NCI-H2107 (cell line): ENCODE results near the gene PSPC1.
"Not testable (repeated sequence)": the region's sequence is repeated elsewhere in the genome, so short reads cannot be mapped to it uniquely, and the experiment has no call there.

Experiments
- DNase-seq: peaks from one replicate; lab custom pipeline; 2025; lab: John Stamatoyannopoulos, UW

The PSPC1 gene

GRCh38 chr13:19782727-19783682 lies at the start of gene PSPC1:
Gene PSPC1 (minus strand): TSS chr13:19782945. CDS start chr13:19782757, 188 bp downstream.
- peak; percentile 86 for DNase-seq

GRCh38 chr13:19822673-19823072 lies 39.9 kb upstream of the PSPC1 start:
- no peak for DNase-seq

DNA sequence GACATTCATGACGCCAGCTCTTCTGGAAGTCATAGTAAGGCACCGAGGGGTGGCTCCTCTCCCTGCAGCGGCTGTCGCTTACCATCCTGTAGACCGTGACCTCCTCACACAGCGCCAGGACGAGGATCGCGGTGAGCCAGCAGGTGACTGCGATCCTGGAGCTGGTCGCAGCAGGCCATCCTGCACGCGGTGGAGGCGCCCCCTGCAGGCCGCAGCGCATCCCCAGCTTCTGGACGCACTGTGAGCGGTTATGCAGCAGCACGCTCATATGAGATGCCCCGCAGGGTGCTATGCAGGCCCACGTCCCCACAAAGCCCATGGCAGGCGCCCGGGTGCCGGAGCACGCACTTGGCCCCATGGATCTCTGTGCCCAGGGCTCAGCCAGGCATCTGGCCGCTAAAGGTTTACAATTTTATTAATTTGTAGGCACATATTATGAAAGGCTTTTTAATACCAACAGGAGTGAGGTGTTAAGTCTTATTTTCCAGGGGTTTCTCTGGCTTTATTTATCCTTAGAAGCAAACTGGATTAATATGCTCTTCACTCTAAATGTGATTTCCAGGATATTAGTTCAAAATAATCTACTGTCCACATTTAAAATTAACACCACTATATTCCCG lies 35.6 kb upstream of the PSPC1 start:
- no peak for DNase-seq

DNA sequence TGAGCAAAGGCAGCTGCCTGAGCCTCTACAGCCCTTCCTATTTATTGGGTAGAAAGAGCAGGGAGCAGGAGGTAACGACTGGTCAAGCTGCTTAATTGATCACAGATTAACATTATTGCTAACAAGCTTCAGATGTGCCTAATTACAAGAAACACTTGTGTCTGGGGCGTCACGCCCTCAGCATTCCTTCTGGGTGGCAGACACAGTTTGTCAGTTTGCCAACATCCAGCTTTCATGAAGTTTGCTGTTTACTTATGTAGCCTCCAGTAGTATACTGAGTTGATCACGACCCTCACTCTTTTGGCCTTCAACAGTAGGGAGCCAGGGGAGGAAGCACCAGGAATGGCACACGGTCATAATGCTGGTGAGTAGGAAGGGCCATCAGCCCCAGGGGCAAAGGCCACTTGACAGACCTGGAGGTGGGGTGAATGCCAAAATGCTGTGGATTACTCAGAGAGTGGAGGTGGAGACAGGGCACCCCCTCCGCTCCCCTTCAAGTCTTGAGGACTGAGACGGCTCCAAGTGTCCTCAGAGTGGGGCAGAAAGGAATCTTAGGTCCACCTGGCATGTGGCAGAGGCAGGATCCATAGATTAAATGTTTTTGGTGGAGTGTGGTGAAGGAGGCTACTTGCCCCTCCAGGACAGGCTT lies 34.9 kb upstream of the PSPC1 start:
- no peak for DNase-seq

DNA sequence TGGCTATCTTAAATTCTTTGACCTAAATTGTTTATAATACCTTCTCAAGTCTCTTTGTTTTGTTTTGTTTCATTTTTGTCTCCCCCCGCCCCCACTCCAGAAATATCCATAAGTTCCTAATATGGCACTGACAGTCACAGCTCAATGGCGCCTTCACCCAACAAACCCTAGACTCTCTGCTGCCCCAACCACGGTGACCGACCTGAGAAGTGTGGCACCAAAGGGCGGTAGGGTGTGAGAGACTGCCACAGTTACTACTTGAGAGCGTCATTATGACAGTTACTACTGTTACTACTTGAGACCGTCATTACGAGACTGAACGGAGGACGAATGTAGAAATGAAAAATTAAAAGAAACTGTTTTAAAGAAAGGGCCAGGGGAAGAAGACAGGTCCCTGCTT lies 34.4 kb upstream of the PSPC1 start:
- DNase-seq: no peak

- not testable (repeated sequence) for DNase-seq
Measured at GRCh38 chr13:19815842-19816241, 33.1 kb upstream of the PSPC1 start.

DNA sequence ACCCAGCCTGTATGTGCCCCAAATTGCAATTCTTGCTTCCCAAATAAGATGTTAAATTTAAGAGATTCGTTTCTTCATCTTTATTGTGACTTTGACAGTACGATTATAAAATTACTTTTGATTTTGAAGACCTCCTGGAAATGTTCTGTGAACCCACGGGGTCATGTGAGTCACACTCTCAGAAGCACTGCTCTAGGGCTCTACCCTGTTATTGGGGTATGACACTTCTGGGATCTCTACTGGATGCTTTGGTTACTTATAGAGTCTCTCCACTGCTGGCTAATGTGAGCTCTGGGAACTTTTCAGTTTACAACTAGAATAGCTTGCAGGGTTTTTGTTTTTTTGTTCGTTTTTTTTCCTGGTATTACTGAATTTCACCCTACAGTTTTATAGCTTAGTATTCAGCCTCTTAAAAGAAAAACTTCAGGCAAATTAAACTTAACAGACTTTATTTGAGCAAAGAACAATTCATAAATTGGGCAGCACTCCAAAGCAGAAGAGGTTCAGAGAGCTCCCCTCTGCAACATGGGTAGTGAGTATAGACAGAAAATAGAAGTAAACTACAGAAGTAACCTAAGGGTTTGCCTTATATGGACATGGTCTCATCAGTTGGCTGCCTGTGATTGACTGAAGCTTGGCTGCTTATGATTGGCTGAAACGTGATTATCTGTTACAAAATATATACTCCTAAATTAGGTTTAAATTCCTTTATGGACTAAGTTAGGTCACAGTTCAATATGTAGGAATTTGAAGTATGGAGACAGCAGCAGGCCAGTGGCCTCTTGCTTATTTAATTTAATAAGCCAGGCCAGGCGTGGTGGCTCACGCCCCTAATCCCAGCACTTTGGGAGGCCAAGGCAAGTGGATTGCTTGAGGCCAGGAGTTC lies 28.5 kb upstream of the PSPC1 start:
- DNase-seq: no peak

DNA sequence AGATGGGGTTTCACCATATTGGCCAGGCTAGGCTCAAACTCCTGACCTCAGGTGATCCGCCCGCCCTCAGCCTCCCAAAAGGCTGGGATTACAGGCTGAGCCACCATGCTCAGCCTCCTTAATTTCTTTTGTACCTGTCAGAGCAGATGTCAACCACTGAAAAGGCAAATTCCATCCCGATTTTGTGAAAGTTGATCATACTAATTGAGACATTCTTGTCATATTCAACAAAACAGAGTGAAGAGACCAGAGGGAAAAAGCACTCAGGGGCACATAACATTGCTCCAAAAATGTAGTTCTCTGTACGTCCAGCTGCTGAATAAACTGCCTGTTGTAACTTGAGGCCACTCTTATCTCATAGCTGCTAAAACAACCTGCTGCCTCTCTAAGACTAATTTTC lies 27.4 kb upstream of the PSPC1 start:
- DNase-seq: no peak

- no peak for DNase-seq
Measured at GRCh38 chr13:19805765-19806164, 23.0 kb upstream of the PSPC1 start.

- no peak for DNase-seq
Measured at GRCh38 chr13:19795956-19796355, 13.2 kb upstream of the PSPC1 start.

GRCh38 chr13:19794631-19795030 lies 11.9 kb upstream of the PSPC1 start:
- no peak for DNase-seq

DNA sequence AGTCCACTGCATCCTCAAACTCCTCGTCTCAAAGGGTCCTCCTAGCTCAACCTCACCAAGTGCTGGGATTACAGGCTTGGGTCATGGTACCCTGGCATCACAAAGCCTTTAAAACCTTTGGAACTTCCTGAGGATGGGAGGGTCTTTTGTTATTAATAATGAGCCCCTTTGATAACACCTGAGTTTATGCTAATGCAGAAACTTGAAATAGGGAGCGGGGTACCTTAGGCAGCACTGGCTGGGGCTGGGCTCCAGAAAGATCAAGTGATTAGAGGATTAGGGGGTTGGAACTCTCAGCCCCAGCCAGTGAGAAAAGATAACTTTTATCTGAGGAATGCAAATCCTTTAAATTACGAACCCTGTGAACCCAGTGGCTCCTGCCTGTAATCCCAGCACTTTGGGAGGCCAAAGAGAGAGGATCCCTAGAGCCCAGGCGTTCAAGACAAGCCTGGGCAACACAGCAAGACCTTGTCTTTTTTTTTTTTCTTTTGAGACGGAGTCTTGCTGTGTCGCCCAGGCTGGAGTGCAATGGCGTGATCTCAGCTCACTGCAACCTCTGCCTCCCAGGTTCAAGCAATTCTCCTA lies 9.3 kb upstream of the PSPC1 start:
- no peak for DNase-seq

GRCh38 chr13:19782049-19782726 lies 557 bp downstream of the PSPC1 start:
- DNase-seq: no peak

- no peak for DNase-seq
Measured at GRCh38 chr13:19781526-19781925, 1.2 kb downstream of the PSPC1 start.

- DNase-seq: not testable (repeated sequence)
Measured at GRCh38 chr13:19780753-19781418, 1.9 kb downstream of the PSPC1 start.

DNA sequence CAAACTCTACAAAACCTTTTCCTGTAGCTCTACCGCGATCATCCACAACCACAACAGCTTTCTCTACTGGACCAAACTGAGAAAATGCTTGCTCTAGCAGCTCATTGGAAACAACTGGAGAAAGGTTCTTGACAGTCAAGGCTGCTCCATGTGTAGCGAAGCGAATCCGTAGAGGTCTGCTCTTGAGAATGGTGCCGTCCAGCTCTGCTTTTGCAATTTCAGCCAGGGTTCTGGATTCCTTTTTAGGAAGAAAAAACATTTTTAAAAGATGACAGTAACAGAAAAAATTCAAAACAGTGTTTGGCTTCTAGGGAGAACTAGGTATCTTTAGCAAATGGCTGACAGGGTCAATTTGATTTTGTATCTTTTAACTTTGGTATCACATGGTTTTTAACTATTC lies 10.4 kb downstream of the PSPC1 start:
- no peak for DNase-seq

DNA sequence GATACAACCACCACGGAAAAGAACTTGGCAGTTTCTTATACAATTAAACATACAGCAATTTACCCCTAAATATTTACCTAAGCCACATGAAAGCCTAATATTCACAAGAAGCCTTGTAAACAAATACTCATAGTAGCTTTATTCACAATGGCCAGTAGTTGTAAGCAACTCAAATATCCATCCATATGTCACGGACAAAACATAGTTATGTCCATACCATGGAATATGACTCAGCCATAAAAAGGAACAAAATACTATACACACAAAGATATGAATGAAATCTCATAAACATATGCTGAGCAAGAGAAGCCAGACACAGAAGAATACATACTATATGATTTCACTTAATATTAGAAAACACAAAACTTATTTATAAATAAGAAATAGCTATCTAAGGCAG lies 12.9 kb downstream of the PSPC1 start:
- no peak for DNase-seq

- DNase-seq: no peak
Measured at GRCh38 chr13:19767966-19768365, 14.8 kb downstream of the PSPC1 start.

DNA sequence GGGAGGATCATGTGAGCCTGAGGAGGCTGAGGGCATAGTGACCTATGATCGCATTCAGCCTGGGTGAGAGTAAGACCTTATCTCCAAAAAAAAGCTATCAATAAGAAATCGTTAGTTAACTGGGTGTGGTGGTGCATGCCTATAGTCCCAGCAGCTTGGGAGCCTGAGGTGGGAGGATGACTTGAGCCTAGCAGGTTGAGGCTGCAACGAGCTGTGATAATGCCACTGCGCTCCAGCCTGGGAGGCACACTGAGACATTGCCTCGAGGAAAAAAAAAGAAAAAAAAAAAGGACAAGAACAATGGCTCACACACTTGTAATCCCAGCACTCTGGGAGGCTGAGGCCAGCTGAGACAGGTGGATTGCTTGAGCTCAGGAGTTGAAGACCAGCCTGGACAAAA lies 16.2 kb downstream of the PSPC1 start:
- no peak for DNase-seq

DNA sequence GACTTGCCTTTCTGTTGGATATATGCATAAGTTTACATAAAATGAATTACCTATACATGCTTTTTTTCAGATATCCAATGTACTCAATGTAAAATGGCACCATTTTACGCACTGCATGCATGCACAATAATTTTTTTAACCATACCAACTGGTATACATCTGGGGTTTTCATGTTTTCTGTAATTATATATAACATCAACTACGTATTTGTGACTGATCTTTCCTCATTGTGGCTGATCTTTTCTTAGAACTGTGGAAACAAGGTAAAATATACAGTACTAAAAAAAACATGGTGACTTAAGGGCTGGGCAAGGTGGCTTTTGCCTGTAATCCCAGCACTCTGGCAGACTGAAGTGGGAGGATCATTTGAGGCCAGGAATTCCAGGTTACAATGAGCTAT lies 18.5 kb downstream of the PSPC1 start:
- DNase-seq: no peak
